ENCODE measurements around the gene ATRNL1. TPM values are rescaled to one million over a fixed set of nuclear protein-coding genes. Genes with fewer than 3 reads are reported as not detected.

The ATRNL1 gene
- total and polyA plus RNA-seq, 2 experiments from 2014 or later, result 4.8 to 29.7 TPM

DNA sequence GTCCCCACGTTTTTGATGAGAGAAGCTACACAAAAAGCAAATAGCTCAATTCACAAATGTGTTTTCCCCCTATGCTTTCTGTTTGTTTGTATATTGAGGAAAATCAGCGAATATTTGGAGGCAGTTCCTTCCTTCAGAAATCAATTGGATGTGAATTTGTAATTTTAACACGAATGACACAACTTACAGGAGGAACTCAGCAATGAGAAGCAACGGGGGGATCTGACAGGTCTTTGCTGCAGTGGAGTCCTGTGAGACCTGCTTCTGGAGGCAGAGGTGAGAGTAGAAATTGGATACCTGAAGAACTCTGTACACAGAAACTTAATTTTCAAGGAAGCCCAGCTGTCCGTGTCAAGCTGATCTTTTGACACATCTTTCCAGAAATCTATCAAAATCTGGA is 809.4 kb downstream of the ATRNL1 start:
- H2AFZ ChIP-seq, result no peak overlapping the region
- peaks cover 20% of the 10 kb centered on the region for H3K4me1 Mint-ChIP-seq

More for the DNA sequence above, 809.4 kb downstream of the ATRNL1 start:
- no peaks in the 10 kb centered on the region for H3K36me3 Mint-ChIP-seq (ENCODE audit: low read depth)
- H3F3A ChIP-seq (replicated peaks; ENCODE audit: low read depth), result no peaks in the 10 kb centered on the region
- H3K4me3 ChIP-seq, result no peak overlapping the region
- H3K27me3 Mint-ChIP-seq (ENCODE audit: insufficient read depth, low read depth, poor library complexity), result peaks cover 4% of the 10 kb centered on the region
- no peaks in the 10 kb centered on the region for H4K20me1 ChIP-seq (replicated peaks; ENCODE audit: insufficient read depth)
- peaks cover 14% of the 10 kb centered on the region; the same call in 1 of the 2 replicates for H3K4me1 ChIP-seq (ENCODE audit: insufficient read depth)
- TF ChIP-seq ZNF114 (CRISPR knock-in tag; IDR thresholded peaks at IDR 0.05), result no peak
- TF ChIP-seq, protein P1, sequence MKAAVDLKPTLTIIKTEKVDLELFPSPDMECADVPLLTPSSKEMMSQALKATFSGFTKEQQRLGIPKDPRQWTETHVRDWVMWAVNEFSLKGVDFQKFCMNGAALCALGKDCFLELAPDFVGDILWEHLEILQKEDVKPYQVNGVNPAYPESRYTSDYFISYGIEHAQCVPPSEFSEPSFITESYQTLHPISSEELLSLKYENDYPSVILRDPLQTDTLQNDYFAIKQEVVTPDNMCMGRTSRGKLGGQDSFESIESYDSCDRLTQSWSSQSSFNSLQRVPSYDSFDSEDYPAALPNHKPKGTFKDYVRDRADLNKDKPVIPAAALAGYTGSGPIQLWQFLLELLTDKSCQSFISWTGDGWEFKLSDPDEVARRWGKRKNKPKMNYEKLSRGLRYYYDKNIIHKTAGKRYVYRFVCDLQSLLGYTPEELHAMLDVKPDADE (IDR thresholded peaks at IDR 0.05), result no peak
- no peak for TF ChIP-seq STAT1 (IDR thresholded peaks at IDR 0.05; ENCODE audit: unreplicated experiment)
- TF ChIP-seq, protein P2, sequence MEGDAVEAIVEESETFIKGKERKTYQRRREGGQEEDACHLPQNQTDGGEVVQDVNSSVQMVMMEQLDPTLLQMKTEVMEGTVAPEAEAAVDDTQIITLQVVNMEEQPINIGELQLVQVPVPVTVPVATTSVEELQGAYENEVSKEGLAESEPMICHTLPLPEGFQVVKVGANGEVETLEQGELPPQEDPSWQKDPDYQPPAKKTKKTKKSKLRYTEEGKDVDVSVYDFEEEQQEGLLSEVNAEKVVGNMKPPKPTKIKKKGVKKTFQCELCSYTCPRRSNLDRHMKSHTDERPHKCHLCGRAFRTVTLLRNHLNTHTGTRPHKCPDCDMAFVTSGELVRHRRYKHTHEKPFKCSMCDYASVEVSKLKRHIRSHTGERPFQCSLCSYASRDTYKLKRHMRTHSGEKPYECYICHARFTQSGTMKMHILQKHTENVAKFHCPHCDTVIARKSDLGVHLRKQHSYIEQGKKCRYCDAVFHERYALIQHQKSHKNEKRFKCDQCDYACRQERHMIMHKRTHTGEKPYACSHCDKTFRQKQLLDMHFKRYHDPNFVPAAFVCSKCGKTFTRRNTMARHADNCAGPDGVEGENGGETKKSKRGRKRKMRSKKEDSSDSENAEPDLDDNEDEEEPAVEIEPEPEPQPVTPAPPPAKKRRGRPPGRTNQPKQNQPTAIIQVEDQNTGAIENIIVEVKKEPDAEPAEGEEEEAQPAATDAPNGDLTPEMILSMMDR (conservative IDR thresholded peaks at IDR 0.05; ENCODE audit: low read depth in 2 of 2), result no peak
- no peak for TF ChIP-seq EZH2 (IDR thresholded peaks at IDR 0.05; ENCODE audit: low read depth, unreplicated experiment)
- no peak for TF ChIP-seq ZNF331 (CRISPR knock-in tag; IDR thresholded peaks at IDR 0.05; ENCODE audit: low read depth)
- TF ChIP-seq POLR2AphosphoS5 (IDR thresholded peaks at IDR 0.05; ENCODE audit: low read depth), result no peak
- no peak for TF ChIP-seq JUNB (IDR thresholded peaks at IDR 0.05; ENCODE audit: unreplicated experiment)
- TF ChIP-seq EZH2phosphoT487 (IDR thresholded peaks at IDR 0.05; ENCODE audit: unreplicated experiment), result no peak
- TF ChIP-seq, protein P3, sequence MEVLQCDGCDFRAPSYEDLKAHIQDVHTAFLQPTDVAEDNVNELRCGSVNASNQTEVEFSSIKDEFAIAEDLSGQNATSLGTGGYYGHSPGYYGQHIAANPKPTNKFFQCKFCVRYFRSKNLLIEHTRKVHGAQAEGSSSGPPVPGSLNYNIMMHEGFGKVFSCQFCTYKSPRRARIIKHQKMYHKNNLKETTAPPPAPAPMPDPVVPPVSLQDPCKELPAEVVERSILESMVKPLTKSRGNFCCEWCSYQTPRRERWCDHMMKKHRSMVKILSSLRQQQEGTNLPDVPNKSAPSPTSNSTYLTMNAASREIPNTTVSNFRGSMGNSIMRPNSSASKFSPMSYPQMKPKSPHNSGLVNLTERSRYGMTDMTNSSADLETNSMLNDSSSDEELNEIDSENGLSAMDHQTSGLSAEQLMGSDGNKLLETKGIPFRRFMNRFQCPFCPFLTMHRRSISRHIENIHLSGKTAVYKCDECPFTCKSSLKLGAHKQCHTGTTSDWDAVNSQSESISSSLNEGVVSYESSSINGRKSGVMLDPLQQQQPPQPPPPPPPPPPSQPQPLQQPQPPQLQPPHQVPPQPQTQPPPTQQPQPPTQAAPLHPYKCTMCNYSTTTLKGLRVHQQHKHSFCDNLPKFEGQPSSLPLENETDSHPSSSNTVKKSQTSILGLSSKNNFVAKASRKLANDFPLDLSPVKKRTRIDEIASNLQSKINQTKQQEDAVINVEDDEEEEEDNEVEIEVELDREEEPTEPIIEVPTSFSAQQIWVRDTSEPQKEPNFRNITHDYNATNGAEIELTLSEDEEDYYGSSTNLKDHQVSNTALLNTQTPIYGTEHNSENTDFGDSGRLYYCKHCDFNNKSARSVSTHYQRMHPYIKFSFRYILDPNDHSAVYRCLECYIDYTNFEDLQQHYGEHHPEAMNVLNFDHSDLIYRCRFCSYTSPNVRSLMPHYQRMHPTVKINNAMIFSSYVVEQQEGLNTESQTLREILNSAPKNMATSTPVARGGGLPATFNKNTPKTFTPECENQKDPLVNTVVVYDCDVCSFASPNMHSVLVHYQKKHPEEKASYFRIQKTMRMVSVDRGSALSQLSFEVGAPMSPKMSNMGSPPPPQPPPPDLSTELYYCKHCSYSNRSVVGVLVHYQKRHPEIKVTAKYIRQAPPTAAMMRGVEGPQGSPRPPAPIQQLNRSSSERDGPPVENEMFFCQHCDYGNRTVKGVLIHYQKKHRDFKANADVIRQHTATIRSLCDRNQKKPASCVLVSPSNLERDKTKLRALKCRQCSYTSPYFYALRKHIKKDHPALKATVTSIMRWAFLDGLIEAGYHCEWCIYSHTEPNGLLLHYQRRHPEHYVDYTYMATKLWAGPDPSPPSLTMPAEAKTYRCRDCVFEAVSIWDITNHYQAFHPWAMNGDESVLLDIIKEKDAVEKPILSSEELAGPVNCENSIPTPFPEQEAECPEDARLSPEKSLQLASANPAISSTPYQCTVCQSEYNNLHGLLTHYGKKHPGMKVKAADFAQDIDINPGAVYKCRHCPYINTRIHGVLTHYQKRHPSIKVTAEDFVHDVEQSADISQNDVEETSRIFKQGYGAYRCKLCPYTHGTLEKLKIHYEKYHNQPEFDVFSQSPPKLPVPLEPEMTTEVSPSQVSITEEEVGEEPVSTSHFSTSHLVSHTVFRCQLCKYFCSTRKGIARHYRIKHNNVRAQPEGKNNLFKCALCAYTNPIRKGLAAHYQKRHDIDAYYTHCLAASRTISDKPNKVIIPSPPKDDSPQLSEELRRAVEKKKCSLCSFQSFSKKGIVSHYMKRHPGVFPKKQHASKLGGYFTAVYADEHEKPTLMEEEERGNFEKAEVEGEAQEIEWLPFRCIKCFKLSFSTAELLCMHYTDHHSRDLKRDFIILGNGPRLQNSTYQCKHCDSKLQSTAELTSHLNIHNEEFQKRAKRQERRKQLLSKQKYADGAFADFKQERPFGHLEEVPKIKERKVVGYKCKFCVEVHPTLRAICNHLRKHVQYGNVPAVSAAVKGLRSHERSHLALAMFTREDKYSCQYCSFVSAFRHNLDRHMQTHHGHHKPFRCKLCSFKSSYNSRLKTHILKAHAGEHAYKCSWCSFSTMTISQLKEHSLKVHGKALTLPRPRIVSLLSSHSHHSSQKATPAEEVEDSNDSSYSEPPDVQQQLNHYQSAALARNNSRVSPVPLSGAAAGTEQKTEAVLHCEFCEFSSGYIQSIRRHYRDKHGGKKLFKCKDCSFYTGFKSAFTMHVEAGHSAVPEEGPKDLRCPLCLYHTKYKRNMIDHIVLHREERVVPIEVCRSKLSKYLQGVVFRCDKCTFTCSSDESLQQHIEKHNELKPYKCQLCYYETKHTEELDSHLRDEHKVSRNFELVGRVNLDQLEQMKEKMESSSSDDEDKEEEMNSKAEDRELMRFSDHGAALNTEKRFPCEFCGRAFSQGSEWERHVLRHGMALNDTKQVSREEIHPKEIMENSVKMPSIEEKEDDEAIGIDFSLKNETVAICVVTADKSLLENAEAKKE (CRISPR knock-in tag; IDR thresholded peaks at IDR 0.05), result no peak
- TF ChIP-seq, protein P4, sequence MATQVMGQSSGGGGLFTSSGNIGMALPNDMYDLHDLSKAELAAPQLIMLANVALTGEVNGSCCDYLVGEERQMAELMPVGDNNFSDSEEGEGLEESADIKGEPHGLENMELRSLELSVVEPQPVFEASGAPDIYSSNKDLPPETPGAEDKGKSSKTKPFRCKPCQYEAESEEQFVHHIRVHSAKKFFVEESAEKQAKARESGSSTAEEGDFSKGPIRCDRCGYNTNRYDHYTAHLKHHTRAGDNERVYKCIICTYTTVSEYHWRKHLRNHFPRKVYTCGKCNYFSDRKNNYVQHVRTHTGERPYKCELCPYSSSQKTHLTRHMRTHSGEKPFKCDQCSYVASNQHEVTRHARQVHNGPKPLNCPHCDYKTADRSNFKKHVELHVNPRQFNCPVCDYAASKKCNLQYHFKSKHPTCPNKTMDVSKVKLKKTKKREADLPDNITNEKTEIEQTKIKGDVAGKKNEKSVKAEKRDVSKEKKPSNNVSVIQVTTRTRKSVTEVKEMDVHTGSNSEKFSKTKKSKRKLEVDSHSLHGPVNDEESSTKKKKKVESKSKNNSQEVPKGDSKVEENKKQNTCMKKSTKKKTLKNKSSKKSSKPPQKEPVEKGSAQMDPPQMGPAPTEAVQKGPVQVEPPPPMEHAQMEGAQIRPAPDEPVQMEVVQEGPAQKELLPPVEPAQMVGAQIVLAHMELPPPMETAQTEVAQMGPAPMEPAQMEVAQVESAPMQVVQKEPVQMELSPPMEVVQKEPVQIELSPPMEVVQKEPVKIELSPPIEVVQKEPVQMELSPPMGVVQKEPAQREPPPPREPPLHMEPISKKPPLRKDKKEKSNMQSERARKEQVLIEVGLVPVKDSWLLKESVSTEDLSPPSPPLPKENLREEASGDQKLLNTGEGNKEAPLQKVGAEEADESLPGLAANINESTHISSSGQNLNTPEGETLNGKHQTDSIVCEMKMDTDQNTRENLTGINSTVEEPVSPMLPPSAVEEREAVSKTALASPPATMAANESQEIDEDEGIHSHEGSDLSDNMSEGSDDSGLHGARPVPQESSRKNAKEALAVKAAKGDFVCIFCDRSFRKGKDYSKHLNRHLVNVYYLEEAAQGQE (IDR thresholded peaks at IDR 0.05; ENCODE audit: unreplicated experiment), result no peak
- no peak for TF ChIP-seq NANOG (IDR thresholded peaks at IDR 0.05; ENCODE audit: borderline replicate concordance)
- TF ChIP-seq CREB1 (CRISPR knock-in tag; IDR thresholded peaks at IDR 0.05; ENCODE audit: low read depth), result no peak
- no peak for DNase-seq (ENCODE audit: low spot score)
- no peaks in the 10 kb centered on the region for H3K36me3 ChIP-seq (ENCODE audit: insufficient read depth)
- H3K27ac ChIP-seq (ENCODE audit: low read depth), result no peak overlapping the region
- H3K4me2 ChIP-seq, result no peak overlapping the region
- H3K27ac Mint-ChIP-seq, result peak overlapping the region; percentile 9; the same call in 1 of the 2 replicates
- no peak for ATAC-seq
- no peaks in the 10 kb centered on the region for H3K9me3 Mint-ChIP-seq
- H3K27me3 ChIP-seq (ENCODE audit: insufficient read depth), result no peaks in the 10 kb centered on the region
- no peaks in the 10 kb centered on the region for H3K79me2 ChIP-seq (replicated peaks; ENCODE audit: insufficient read depth)
- no peaks in the 10 kb centered on the region for H3K9me2 ChIP-seq (ENCODE audit: insufficient read depth)
- no peak overlapping the region for H3K4me3 Mint-ChIP-seq

All from GM23338 (cell line).